Measurements from ENCODE around the gene PTTG2. TPM values are rescaled to one million over a fixed set of nuclear protein-coding genes. Genes with fewer than 3 reads are reported as not detected.

PTTG2 gene
- total and polyA plus RNA-seq, 2 of the 4 experiments (the other 2 are of a cell fraction) = not detected

DNA sequence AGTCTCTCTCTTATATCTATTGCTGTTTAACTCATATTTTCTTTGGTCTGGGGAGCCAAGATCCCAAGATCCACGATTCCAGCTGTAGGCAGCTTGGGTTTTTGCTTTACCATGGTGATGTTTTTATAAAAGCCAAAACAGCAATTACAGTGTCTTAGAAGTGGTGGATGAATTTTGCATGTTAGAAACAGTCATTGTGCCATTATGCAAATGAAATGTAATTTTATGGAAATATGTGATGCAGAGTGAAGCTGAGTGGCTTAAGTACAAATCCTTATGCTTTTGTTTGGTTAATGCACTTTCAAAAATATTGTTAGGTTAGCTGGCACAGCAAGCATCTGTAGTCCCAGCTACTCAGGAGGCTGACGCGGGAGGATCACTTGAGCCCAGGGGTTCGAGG, 32.8 kb upstream of the PTTG2 start:
- in situ Hi-C loops (cut with MboI; ENCODE audit: low sequenced_read_pairs) (no loop called here), intact Hi-C loops (cut with micrococcal nuclease) (no loop called here), dilution Hi-C loops (cut with HindIII; ENCODE audit: low sequenced_read_pairs, unreplicated experiment) (no loop called here)
- Histone ChIP-seq H3K18ac (ENCODE audit: low read depth, low read length) (no peak overlapping the region), H3K14ac (replicated peaks; ENCODE audit: low read depth, low read length) (no peak overlapping the region), H4K20me1 (ENCODE audit: insufficient read depth, low read length) (no peaks in the 10 kb centered on the region), H2BK5ac (ENCODE audit: low read depth, low read length, poor library complexity, severe bottlenecking) (no peak overlapping the region), H3K36me3 (ENCODE audit: control insufficient read depth, insufficient read depth, low read length) (no peaks in the 10 kb centered on the region), H2BK120ac (ENCODE audit: low read depth, low read length) (no peak overlapping the region), H3K27me3 (ENCODE audit: control insufficient read depth, insufficient read depth, low read length) (peaks cover 35% of the 10 kb centered on the region), H3K27ac (ENCODE audit: insufficient read depth, low read length) (no peak overlapping the region), H3K9ac (ENCODE audit: low read depth, low read length) (no peak overlapping the region), H3K4ac (ENCODE audit: low read depth, low read length) (no peak overlapping the region), H2AFZ (replicated peaks; ENCODE audit: low read length, poor library complexity) (no peak overlapping the region), H4K91ac (ENCODE audit: insufficient read depth, low read depth, low read length) (no peak overlapping the region), H3K4me2 (ENCODE audit: low read depth, low read length) (no peak overlapping the region), H3K79me1 (ENCODE audit: low read depth in 1 of 2, low read length in 2 of 2) (no peaks in the 10 kb centered on the region), H2BK15ac (ENCODE audit: low read depth, low read length) (no peak overlapping the region), H4K8ac (ENCODE audit: low read depth in 2 of 2, low read length in 2 of 2) (no peak overlapping the region), H3K4me3 (ENCODE audit: insufficient read depth, low read depth, low read length) (no peak overlapping the region), H3K56ac (ENCODE audit: extremely low read depth, insufficient read depth, low read length) (no peak overlapping the region), H2BK20ac (ENCODE audit: low read depth, low read length) (no peak overlapping the region), H3K23ac (ENCODE audit: low read depth, low read length) (no peak overlapping the region), H2AK9ac (replicated peaks; ENCODE audit: low read depth, low read length, poor library complexity) (no peak overlapping the region), H3K9me3 (ENCODE audit: control insufficient read depth, insufficient read depth, low read length) (no peaks in the 10 kb centered on the region), H2AK5ac (ENCODE audit: low read depth, low read length) (no peak overlapping the region), H4K5ac (ENCODE audit: low read depth, low read length) (no peak overlapping the region), H3K9me1 (ENCODE audit: insufficient read depth, low read length) (no peaks in the 10 kb centered on the region), H3K4me1 (ENCODE audit: control insufficient read depth, insufficient read depth, low read length) (no peaks in the 10 kb centered on the region)
- DNase-seq (no peak), ATAC-seq (ENCODE audit: low read depth) (no peak)
- WGBS, 2 experiments (ENCODE audit: extremely low coverage in 2 of 2, insufficient read length in 1 of 2) = no CpG with 5 or more reads among the region's 4 CpGs
- no TSS peak for BruUV-seq (replicated peaks)
- TF ChIP-seq BHLHE40 (IDR thresholded peaks at IDR 0.05; ENCODE audit: low read depth, low read length) = no peak
- no peak for TF ChIP-seq POLR2A (IDR thresholded peaks at IDR 0.05; ENCODE audit: low read depth, low read length)
- no peak for TF ChIP-seq MAZ (IDR thresholded peaks at IDR 0.05; ENCODE audit: borderline replicate concordance, low read depth, low read length)
- no peak for TF ChIP-seq RAD21 (IDR thresholded peaks at IDR 0.05; ENCODE audit: low read length)
- TF ChIP-seq USF2 (IDR thresholded peaks at IDR 0.05; ENCODE audit: low read depth, low read length) = no peak
- TF ChIP-seq MAFK (IDR thresholded peaks at IDR 0.05; ENCODE audit: low read depth, low read length) = no peak
- TF ChIP-seq CHD1 (IDR thresholded peaks at IDR 0.05; ENCODE audit: low read depth, low read length) = no peak
- no peak for TF ChIP-seq CTCF (conservative IDR thresholded peaks at IDR 0.05; ENCODE audit: low read depth, low read length)
- TF ChIP-seq NFE2L2 (IDR thresholded peaks at IDR 0.05; ENCODE audit: low read depth, low read length) = no peak
- TF ChIP-seq RFX5 (IDR thresholded peaks at IDR 0.05; ENCODE audit: low read depth, low read length) = no peak
- ChIA-PET CTCF (interaction anchor here (0.6 kb wide), 1 partner anchor 17 kb away, joined by 7 read pairs; no protein-coding TSS in a partner anchor), POLR2A (ENCODE audit: unreplicated experiment) (no interaction called here)
